ENCODE measurements around the gene MAP2K3.

The MAP2K3 gene

GRCh38 chr17:21351366-21352065, 67.0 kb downstream of the MAP2K3 start:
- no peak for DNase-seq (ENCODE audit: low spot score)

GRCh38 chr17:21352221-21352980, 67.9 kb downstream of the MAP2K3 start:
- no peak for DNase-seq (ENCODE audit: low spot score)

- DNase-seq (ENCODE audit: low spot score), result no peak
Measured at GRCh38 chr17:21352981-21353265, 68.4 kb downstream of the MAP2K3 start.

- peak; percentile 18 for DNase-seq (ENCODE audit: low spot score)
Measured at GRCh38 chr17:21353326-21354010, 69.0 kb downstream of the MAP2K3 start.

- DNase-seq (ENCODE audit: low spot score), result no peak
Measured at GRCh38 chr17:21354796-21355385, 70.4 kb downstream of the MAP2K3 start.

GRCh38 chr17:21355586-21355985, 71.1 kb downstream of the MAP2K3 start:
- no peak for DNase-seq (ENCODE audit: low spot score)

GRCh38 chr17:21356537-21357127, 72.1 kb downstream of the MAP2K3 start:
- no peak for DNase-seq (ENCODE audit: low spot score)

- DNase-seq (ENCODE audit: low spot score), result no peak
Measured at GRCh38 chr17:21357281-21357680, 72.8 kb downstream of the MAP2K3 start.

GRCh38 chr17:21357696-21358656, 73.5 kb downstream of the MAP2K3 start:
- no peak for DNase-seq (ENCODE audit: low spot score)

GRCh38 chr17:21358682-21359482, 74.4 kb downstream of the MAP2K3 start:
- DNase-seq (ENCODE audit: low spot score), result no peak

- no peak for DNase-seq (ENCODE audit: low spot score)
Measured at GRCh38 chr17:21359483-21359840, 75.0 kb downstream of the MAP2K3 start.

GRCh38 chr17:21360048-21360447, 75.5 kb downstream of the MAP2K3 start:
- no peak for DNase-seq (ENCODE audit: low spot score)

- no peak for DNase-seq (ENCODE audit: low spot score)
Measured at GRCh38 chr17:21361020-21361809, 76.7 kb downstream of the MAP2K3 start.

GRCh38 chr17:21362331-21362931, 77.9 kb downstream of the MAP2K3 start:
- no peak for DNase-seq (ENCODE audit: low spot score)

GRCh38 chr17:21363776-21364642, 79.5 kb downstream of the MAP2K3 start:
- DNase-seq (ENCODE audit: low spot score), result no peak
